BJ (cell line): ENCODE results near the gene HAT1. TPM values are rescaled to one million over a fixed set of nuclear protein-coding genes. Genes with fewer than 3 reads are reported as not detected.
"Not testable (repeated sequence)": the region's sequence is repeated elsewhere in the genome, so short reads cannot be mapped to it uniquely, and the experiment has no call there.

Experiments used
- CTCF ChIA-PET: fragments of 350-600 bp; formaldehyde crosslinking; extraction: SDS; loops from one replicate; lab custom pipeline; 2021; ENCODE audit warnings: antibody characterized with exemption, inconsistent platforms; lab: Yijun Ruan, JAX
- POLR2A ChIA-PET: fragments of 300-600 bp; sonication (Branson Sonifier 250); formaldehyde crosslinking; extraction: SDS; loops from one replicate; lab custom pipeline; 2021; ENCODE audit warnings: antibody characterized with exemption; lab: Charles Lee
- DNase-seq: peaks from one replicate; pipeline ENCODE4 v3.0.0-alpha.2; 2011; ENCODE audit warnings: low read depth
- H3K27me3 ChIP-seq: 2 replicates; pipeline ENCODE4 v1.6.0; 2011; ENCODE audit warnings: low read length; ENCODE audit not compliant: control insufficient read depth, insufficient read depth
- H3K36me3 ChIP-seq: 2 replicates; pipeline ENCODE4 v1.5.1; 2011; ENCODE audit warnings: low read length; ENCODE audit not compliant: control insufficient read depth, insufficient read depth
- H3K4me3 ChIP-seq: 2 replicates; pipeline ENCODE4 v1.5.1; 2011; ENCODE audit warnings: low read depth, mild to moderate bottlenecking, control low read depth, low read length
- CTCF ChIP-seq: IDR thresholded peaks from 2 replicates; pipeline ENCODE4 v1.5.1; 2011; ENCODE audit warnings: low read depth, mild to moderate bottlenecking, control low read depth, inconsistent platforms, low read length, moderate library complexity; ENCODE audit not compliant: insufficient read depth
- polyA plus RNA-seq: library from polyadenylated mRNA; depleted of rRNA; stranded (reverse); fragments of >200 nt; gene quantifications from 2 replicates; pipeline ENCODE4 v1.2.3, GENCODE V29; 2011

Gene HAT1
- polyA plus RNA-seq, 1 experiment = 19.9 TPM

- Histone ChIP-seq H3K27me3 (no peaks in the 10 kb centered on the region), H3K36me3 (no peaks in the 10 kb centered on the region), H3K4me3 (peak overlapping the region; percentile 60)
- ChIA-PET CTCF (interaction anchor here (0.6 to 1.5 kb wide), 4 partner anchors 63 to 573 kb away, joined by 3 to 5 read pairs (median 4); no protein-coding TSS in a partner anchor), POLR2A (interaction anchor here (0.7 kb wide), 1 partner anchor 72 kb away, joined by 5 read pairs; no protein-coding TSS in a partner anchor)
- TF ChIP-seq CTCF = no peak
- no peak for DNase-seq
Observed at GRCh38 chr2:171893196-171893823, 29.0 kb upstream of the HAT1 start.

GRCh38 chr2:171893824-171894611, 28.2 kb upstream of the HAT1 start, which contains the start of gene SLC25A12:
TSS of gene SLC25A12 (minus strand) at chr2:171894244. CDS start at chr2:171894214, 30 bp downstream.
- H3K4me3 ChIP-seq = peak within 1 kb of the TSS; percentile 60
- no peaks in the 10 kb centered on the region for H3K36me3 ChIP-seq
- CTCF ChIA-PET = interaction anchor here (0.6 to 1.5 kb wide), 3 partner anchors 63 to 572 kb away, joined by 3 to 5 read pairs (median 3); no protein-coding TSS in a partner anchor
- no peak for TF ChIP-seq CTCF
- peak; percentile 19 for DNase-seq
- no peaks in the 10 kb centered on the region for H3K27me3 ChIP-seq
- POLR2A ChIA-PET = interaction anchor here (0.7 kb wide), 1 partner anchor 71 kb away, joined by 5 read pairs; no protein-coding TSS in a partner anchor

- no peaks in the 10 kb centered on the region for H3K36me3 ChIP-seq
- no peaks in the 10 kb centered on the region for H3K27me3 ChIP-seq
- no peak for DNase-seq
- no peak for TF ChIP-seq CTCF
- ChIA-PET CTCF (interaction anchor here (1.5 kb wide), 1 partner anchor 572 kb away, joined by 5 read pairs; no protein-coding TSS in a partner anchor), POLR2A (no interaction called here)
- peak overlapping the region; percentile 60 for H3K4me3 ChIP-seq
Observed at GRCh38 chr2:171894612-171894947, 27.7 kb upstream of the HAT1 start.

DNA sequence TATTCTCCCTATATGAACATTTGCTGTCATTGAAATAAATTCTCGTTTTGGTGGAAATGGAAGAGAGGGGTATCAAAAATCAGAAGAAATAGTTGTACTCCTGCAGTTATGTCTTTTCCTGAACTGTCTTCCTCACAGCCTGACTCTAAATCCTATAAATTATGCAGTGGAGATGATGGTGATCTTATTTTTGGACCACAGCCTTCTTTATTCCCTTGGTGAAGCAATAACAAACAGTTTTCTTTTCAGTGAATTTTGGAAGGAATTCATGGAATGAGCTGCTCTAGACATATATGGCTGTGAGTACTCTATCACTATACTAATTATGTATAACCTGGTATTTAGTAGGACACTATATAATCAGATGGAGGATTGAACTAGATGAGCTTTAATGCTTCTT, 26.5 kb upstream of the HAT1 start:
- TF ChIP-seq CTCF = no peak
- ChIA-PET POLR2A (no interaction called here), CTCF (interaction anchor here (1.9 kb wide), 1 partner anchor 12 kb away, joined by 4 read pairs; no protein-coding TSS in a partner anchor)
- no peaks in the 10 kb centered on the region for H3K27me3 ChIP-seq
- no peak for DNase-seq
- no peak overlapping the region for H3K4me3 ChIP-seq
- H3K36me3 ChIP-seq = no peaks in the 10 kb centered on the region

- POLR2A ChIA-PET, DNase-seq, CTCF ChIA-PET: not testable (repeated sequence)
Observed at GRCh38 chr2:171899623-171900282, 22.5 kb upstream of the HAT1 start.

More at GRCh38 chr2:171899623-171900282, 22.5 kb upstream of the HAT1 start:
- H3K36me3 ChIP-seq, H3K27me3 ChIP-seq, H3K4me3 ChIP-seq: not testable (repeated sequence)
